BE2C (cell line): ENCODE data around the gene REXO1.

Experiments
- DNase-seq: peaks from one replicate; pipeline ENCODE4 v3.0.0-alpha.2; 2020
- H3K27me3 ChIP-seq: fragments of 250-450 bp; sonication (Bioruptor Pico); 2 replicates; pipeline ENCODE4 v1.5.1; 2020; ENCODE audit warnings: mild to moderate bottlenecking
- H3K36me3 ChIP-seq: fragments of 250-450 bp; sonication (Bioruptor Pico); 2 replicates; pipeline ENCODE4 v1.5.1; 2020; ENCODE audit warnings: mild to moderate bottlenecking
- H3K4me1 ChIP-seq: fragments of 250-450 bp; sonication (Bioruptor Pico); 2 replicates; pipeline ENCODE4 v1.5.1; 2020
- H3K4me3 ChIP-seq: 2 replicates; pipeline ENCODE4 v1.5.1; 2011; ENCODE audit warnings: low read depth, low read length
- H3K9me3 ChIP-seq: fragments of 250-450 bp; sonication (Bioruptor Pico); 2 replicates; pipeline ENCODE4 v1.5.1; 2020
- TF ChIP-seq, protein P1 (sequence below): IDR thresholded peaks from 2 replicates; pipeline ENCODE4 v1.5.1; 2012; ENCODE audit warnings: mild to moderate bottlenecking, low read depth, low read length

REXO1 gene

DNA sequence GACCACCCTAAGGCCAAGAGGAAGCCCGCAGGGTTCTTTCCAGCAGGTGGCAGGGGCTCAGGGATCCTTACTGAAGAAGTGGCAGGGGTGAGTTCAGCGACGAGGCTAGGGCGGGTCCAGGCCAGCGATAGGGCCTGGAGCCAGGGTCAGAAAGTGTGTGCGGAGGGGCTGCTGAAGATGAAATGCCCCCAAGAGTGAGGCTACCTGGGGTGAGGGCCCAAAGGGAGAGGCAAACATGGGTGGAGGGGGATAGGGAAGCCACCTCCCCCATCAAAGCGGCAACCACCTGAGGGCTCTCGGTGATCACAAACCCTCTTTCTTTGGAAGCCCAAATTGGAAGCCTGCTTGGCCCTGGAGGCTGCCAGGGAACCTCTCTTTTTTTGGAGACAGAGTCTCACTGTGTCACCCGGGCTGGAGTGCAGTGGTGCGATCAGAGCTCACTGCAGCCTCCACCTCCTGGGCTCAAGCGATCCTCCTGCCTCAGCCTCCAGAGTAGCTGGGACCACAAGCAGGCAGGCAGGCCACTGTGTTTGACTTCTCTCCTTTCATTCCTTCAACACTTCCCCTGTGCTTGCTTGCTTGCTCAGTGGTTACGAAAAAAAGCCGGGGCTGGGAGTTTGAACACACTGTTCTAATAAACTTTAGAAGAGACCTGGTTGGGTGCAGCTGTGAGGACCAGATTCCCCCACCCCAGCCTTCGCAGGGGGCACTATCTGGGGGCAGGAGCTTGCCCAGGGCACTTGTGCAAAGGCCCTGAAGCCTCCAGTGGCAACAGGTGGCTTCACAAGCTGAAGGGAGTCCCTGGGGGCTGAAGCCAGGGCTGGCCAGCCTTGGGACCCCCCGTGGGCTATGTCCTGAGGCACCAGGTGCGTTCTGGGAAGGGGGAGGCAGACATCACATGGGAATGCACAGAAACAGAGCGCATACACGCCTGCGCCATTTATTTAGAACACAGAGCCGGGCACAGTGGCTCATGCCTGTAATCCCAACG is 34.8 kb downstream of the REXO1 start:
- Histone ChIP-seq H3K4me1 (no peaks in the 10 kb centered on the region), H3K36me3 (peaks cover 28% of the 10 kb centered on the region), H3K9me3 (no peaks in the 10 kb centered on the region), H3K27me3 (no peaks in the 10 kb centered on the region), H3K4me3 (peak overlapping the region; percentile 60)
- TF ChIP-seq, protein P1, sequence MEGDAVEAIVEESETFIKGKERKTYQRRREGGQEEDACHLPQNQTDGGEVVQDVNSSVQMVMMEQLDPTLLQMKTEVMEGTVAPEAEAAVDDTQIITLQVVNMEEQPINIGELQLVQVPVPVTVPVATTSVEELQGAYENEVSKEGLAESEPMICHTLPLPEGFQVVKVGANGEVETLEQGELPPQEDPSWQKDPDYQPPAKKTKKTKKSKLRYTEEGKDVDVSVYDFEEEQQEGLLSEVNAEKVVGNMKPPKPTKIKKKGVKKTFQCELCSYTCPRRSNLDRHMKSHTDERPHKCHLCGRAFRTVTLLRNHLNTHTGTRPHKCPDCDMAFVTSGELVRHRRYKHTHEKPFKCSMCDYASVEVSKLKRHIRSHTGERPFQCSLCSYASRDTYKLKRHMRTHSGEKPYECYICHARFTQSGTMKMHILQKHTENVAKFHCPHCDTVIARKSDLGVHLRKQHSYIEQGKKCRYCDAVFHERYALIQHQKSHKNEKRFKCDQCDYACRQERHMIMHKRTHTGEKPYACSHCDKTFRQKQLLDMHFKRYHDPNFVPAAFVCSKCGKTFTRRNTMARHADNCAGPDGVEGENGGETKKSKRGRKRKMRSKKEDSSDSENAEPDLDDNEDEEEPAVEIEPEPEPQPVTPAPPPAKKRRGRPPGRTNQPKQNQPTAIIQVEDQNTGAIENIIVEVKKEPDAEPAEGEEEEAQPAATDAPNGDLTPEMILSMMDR, result no peak
- DNase-seq, result no peak

DNA sequence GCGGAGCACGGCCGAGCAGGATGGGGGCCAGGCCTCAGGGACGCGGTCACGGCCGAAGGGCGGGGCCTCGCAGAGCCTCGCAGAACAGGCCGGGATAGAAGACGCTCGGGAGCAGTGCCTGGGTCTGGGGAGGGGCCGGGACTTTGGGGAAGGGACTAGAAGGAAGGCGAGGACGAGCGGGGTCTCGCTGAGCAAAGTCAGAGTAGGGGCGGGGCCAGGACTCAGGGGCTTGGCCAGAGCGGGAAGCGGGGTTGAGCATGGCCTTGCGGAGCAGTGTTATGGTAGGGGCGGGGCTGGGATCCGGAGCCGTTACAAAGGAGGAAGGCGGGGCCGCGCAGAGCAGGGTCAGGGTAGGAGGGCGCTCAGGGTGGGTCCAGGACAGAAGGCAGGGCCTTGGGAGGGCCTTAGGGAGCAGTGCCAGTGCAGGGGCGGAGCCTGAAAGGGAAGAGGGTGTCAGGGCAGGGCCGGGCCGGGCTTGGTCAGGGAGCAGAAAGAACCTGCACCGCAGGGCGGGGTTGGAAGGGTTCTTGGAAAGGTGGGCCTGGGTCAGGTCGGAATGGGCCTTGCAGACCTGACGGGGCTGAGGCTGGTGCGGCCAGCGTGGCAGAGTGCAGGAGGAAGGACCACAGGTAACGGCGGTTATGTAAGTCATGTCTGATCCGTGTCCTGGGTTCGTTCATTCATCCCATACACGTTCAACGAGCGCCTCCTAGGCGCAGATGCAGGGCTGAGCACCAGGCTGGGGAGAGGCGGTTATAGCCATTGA is 35.7 kb downstream of the REXO1 start:
- Histone ChIP-seq H3K27me3 (no peaks in the 10 kb centered on the region), H3K4me3 (peak overlapping the region; percentile 60), H3K9me3 (no peaks in the 10 kb centered on the region), H3K4me1 (no peaks in the 10 kb centered on the region), H3K36me3 (peaks cover 19% of the 10 kb centered on the region)
- peak; percentile 96 for DNase-seq
- TF ChIP-seq, protein P1, result peak; percentile 77

- TF ChIP-seq, protein P1, result no peak
- H3K9me3 ChIP-seq, result no peaks in the 10 kb centered on the region
- H3K27me3 ChIP-seq, result no peaks in the 10 kb centered on the region
- H3K4me1 ChIP-seq, result no peaks in the 10 kb centered on the region
- DNase-seq, result no peak
- peaks cover 13% of the 10 kb centered on the region for H3K36me3 ChIP-seq
- peak within 1 kb of the TSS; percentile 60 for H3K4me3 ChIP-seq
These were observed 36.3 kb downstream of the REXO1 start, which contains the start of gene ATP8B3 for GRCh38 chr19:1811942-1812425. Gene ATP8B3 (minus strand): TSS chr19:1812276. CDS start chr19:1811736, 540 bp downstream.

- no peaks in the 10 kb centered on the region for H3K27me3 ChIP-seq
- no peak overlapping the region for H3K4me3 ChIP-seq
- DNase-seq, result peak; percentile 70
- TF ChIP-seq, protein P1, result no peak
- H3K36me3 ChIP-seq, result peaks cover 9% of the 10 kb centered on the region
- no peaks in the 10 kb centered on the region for H3K4me1 ChIP-seq
- no peaks in the 10 kb centered on the region for H3K9me3 ChIP-seq
These were observed 36.8 kb downstream of the REXO1 start for GRCh38 chr19:1811472-1811894.

DNA sequence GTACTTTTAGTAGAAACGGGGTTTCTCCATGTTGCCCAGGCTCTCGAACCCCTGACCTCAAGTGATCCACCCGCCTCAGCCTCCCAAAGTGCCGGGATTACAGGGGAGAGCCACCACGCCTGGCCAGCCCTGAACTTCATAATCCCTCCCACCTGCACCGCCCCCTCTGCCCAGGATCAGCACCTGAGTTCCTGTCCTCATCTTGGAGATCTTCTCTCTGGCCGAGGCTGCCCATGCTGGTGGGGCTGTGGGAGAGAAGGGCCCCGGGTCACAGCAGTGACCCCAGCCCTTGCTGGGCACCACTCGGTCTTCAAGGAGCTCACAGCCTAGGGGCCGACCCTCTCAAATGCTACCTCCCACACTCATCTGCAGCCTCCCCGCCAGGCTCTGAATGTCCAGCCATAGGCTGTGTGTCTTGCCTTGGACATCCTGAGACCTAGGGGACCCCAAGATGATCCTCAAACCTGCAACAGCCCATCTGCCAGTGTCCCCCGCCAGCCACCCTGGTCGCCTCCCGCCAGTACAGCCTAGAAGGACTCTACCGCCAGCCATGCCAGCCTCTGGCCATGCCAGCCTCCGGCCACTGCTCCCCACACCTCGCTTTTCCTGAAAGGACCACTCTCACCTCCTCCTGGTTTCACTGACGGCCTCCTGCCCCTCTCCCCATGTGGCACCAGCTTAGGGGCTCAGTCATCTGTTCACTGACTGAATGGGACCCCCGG is 37.7 kb downstream of the REXO1 start:
- TF ChIP-seq, protein P1, result no peak
- H3K4me1 ChIP-seq, result no peaks in the 10 kb centered on the region

More for the DNA sequence above, 37.7 kb downstream of the REXO1 start:
- Histone ChIP-seq H3K4me3 (no peak overlapping the region), H3K9me3 (no peaks in the 10 kb centered on the region), H3K36me3 (peaks cover 3% of the 10 kb centered on the region; the same call in 1 of the 2 replicates), H3K27me3 (no peaks in the 10 kb centered on the region)
- peak; percentile 11 for DNase-seq
